DMS114 treated with DMSO at 0.1 percent for 48 hours (cell line): Measurements from ENCODE around the gene EMSY.
"Not testable (repeated sequence)": the region's sequence is repeated elsewhere in the genome, so short reads cannot be mapped to it uniquely, and the experiment has no call there.

ENCODE experiments used
- DNase-seq: peaks from one replicate; lab custom pipeline; 2025; ENCODE audit not compliant: unreplicated experiment; lab: John Stamatoyannopoulos, UW

Gene EMSY

DNA sequence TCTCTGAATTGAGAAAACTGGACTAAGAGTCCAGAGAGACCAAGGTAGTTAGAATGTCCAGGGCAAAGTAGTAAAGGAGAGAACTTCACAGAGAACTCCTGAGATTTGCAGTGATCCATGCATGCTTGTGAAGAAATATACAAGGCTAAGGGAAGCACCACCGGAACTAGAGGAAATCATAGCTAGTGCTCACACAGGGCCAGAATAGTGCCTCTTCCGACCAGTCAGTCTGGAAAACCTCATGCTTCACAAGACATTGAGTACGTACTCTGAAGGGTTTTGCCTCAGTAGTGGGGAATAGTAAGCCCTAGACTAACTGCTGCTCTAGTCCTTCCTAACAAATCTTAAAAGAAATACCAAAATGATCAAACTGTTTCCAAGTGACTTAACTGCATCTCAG, 117.7 kb downstream of the EMSY start:
- DNase-seq: no peak

DNA sequence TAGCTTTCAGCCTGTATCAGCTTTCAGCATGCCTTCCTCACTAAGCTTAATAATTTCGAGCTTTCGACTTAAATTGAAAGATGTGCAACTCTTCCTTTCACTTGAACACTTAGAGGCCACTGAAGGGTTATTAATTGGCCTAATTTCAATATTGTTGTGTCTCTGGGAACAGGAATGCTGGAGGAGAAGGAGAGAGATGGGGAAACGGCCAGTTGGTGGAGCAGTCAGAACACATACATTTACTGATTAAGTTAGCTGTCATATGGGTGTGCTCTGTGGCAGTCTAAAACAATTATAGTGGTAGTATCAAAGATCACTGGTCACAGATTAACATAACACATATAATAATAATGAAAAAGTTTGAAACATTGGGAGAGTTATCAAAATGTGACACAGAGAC, 119.5 kb downstream of the EMSY start:
- DNase-seq: no peak

DNA sequence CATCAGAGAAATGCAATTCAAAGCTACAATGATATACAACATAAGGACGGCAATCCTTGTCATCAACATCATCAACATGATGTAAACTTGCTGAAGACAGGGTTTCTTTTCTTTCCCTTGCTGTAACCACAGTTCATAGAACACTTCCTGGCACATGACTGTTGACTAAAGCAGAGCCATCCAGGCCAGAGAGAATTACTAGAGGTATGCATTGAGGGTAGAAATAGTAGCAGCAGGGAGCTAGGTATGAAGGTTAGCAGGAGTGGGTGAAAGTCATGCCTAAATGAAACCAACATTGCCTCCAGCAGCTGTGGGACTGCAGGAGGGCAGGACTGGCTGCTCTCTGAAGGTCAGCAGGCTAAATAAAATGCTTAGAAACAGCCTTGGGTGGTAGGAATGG, 122.0 kb downstream of the EMSY start:
- no peak for DNase-seq

DNA sequence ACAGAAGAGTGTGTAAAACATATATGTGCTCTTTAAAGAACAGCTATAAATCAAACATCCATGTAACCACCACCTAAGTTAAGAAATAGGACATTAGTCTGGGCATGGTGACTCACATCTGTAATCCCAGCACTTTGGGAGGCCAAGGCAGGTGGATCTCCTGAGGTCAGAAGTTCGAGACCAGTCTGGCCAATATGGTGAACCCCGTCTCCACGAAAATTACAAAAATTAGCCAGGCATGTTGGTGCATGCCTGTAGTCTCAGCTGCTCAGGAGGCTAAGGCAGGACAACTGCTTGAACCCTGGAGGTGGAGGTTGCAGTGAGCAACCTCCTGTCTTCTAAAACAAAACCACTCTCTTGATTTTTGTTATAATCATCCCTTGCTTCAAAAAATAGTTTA, 122.4 kb downstream of the EMSY start:
- no peak for DNase-seq

DNA sequence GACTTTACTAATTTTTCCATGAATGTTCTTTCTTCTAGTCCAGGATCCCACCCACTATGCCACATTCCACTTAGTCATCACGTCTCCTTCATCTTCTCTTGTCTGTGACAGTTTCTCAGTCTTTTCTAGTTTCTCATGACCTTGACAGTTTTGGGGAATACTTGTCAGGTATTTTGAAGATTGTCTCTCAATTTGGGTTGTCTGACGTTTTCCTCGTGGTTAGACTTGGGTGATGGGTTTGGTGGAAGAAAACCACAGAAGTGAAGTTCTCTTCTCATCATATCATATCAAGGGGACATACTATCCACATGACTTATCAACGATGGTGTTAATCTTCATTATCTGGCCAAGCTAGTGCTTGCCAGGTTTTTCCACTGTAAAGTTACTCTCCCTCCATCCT, 123.3 kb downstream of the EMSY start:
- no peak for DNase-seq

DNA sequence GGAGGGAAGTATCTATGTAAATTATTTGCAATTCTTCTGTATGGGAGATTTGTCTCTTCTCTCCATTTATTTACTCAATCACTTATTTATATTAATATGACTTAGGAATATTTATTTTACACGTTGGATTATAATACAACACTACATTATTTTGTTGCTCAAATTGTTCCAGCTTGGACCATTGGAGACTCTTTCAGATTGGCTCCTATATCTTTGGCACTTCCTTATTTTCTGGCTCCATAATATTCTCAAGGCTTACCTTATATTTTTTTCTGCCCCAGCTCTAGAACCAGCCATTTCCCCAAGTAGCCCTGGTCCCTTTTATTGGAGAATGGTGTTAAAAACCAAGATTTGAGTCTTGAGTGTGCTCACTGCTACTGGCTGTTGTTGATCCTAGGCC, 123.8 kb downstream of the EMSY start:
- no peak for DNase-seq

DNA sequence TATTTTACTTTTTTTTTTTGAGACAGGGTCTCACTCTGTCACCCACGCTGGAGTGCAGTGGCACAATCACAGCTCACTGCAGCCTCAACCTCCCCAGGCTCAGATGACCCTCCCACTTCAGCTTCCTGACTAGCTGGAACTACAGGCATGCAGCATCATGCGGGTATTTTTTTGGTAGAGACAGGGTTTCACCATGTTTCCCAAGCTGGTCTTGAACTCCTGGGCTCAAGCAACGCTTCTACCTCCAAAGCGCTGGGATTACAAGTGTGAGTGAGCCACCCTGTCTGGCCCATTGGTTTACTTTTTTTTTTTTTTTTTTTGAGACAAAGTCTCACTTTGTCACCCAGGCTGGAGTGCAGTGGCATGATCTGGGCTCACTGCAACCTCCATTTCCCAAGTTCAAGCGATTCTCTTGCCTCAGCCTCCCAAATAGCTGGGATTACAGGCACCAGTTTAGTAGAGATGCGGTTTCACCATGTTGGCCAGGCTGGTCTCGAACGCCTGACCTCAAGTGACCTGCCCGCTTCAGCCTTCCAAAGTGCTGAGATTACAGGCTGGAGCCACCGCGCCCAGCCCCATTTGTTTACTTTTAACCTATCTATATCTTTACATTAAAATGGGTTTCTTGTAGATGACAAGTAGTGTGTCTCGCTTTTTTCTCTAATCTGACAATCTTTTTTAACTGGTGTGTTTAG, 127.5 kb downstream of the EMSY start:
- DNase-seq: not testable (repeated sequence)

DNA sequence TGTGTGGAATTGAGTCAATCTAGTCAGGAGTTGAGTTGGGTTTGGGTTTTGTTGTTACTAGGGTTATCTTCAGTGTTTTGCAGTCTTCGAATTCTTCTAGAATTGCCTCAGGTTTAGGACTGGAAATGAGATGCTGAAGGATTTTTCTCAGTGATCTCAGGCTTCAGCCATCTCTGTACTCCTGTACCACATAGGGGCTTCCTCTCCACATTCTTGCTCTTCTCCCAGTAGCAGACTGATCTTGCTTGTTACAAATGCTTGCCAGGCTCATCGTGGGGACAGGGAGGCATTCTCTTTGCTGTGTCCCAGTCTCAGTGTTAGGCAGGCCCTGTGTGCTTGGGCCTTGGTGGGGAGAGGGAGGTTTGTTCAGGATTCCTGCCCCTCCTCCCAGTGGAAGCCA, 129.6 kb downstream of the EMSY start:
- DNase-seq: no peak

DNA sequence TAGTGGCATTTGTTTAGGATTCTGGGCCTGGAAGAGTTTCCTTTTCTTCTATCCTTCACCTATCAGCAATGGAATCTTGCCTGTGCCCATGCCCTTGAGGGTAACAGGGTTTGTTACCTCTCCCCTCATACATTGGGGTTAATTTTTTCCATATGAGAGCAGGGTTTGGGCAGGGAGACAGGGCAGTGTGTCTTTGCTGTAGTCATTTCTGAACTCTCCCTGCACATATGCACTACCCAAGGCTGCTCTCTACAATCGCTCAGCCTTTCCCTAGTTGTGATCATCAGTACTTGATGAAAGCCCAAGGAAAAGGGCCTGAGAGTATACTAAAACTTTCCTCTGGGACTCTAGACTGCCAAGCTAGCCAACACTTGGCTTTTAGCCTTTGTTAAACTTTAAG, 130.1 kb downstream of the EMSY start:
- DNase-seq: no peak

DNA sequence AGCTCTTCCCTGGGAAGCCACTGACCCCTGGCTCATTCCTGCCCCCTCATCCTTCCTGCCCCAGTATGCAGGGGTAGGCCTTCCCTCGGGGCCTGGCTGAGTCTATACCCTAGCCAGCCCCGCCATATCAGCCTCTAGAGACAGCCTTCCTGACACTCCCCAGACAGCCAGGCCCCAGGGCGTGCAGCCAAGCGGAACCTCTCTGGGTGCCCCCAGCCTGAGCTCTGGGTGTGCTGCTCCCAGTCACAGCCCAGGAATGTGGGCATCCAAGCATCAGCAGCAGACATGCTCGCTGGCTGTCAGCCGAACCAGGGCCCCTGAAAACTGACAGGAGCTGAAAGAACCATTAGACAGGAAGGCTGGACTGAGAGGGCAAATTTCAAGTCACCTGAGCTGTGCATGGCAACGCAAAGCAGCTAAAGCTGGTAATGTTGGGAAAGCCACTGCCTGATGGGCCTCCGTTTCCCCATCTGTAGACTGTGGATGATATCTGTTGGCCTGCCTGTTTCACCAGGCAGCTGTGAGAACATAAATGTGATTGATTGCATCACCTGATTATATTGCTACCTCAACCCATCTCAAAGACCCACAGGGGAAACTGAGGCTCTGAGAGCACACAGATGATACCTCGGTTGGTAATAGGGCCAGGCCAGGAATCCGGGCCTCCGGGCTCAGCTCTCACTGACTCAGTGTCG, 132.6 kb downstream of the EMSY start:
- DNase-seq: no peak

DNA sequence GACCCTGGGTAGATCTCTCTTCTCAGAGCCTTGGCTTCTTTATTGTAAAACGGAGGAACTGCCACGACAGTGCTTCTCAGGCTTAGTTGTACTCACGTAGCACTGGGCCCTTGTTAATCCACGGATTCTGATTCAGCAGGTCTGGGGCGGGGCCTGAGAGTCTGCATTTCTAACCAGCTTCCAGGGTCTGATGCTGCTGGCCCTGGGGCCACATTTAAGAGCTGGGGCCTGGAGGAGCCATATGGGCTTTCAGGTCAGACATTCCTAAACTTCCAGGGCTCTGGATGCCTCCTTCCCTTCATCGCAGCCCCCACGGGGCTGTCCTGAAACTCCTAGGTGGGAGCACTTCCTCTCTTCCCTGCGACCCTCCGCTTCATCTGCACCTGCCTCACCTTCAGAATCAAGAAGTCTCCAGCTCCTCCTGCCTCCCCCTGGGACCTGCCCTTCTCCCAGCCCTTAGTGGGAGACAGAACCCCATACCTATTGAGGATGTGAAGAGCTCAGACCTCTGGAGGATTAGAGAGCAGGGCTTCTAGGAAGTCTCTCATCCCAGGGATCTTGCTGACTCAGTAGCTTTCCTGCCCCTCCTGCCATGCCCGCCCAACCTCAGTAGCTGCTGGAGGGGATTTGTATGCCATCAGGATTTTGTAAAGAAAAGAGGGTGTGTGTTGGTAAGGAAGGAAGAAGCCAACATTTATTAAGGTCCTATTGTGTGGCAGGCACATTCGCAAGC, 133.3 kb downstream of the EMSY start:
- DNase-seq: no peak

DNA sequence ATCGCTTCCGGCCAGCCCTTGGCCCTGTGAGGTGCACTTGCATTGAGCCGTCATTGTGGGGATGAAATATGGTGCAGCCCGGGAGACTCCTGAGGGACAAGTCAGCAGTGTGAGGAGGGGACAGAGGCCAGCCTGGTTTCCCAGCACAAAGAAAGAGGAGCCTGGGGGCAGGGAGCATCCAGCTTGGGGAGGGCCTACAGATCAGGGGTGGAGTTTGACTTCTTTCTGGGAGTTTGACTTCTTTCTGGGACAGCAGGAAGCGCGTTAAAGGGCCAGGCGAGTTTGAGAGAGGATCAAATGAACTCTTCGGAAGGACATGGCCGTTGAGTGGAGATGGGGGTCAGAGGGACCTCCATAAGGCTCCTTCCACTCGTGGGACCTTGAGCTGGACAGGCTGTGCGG, 133.8 kb downstream of the EMSY start:
- no peak for DNase-seq

DNA sequence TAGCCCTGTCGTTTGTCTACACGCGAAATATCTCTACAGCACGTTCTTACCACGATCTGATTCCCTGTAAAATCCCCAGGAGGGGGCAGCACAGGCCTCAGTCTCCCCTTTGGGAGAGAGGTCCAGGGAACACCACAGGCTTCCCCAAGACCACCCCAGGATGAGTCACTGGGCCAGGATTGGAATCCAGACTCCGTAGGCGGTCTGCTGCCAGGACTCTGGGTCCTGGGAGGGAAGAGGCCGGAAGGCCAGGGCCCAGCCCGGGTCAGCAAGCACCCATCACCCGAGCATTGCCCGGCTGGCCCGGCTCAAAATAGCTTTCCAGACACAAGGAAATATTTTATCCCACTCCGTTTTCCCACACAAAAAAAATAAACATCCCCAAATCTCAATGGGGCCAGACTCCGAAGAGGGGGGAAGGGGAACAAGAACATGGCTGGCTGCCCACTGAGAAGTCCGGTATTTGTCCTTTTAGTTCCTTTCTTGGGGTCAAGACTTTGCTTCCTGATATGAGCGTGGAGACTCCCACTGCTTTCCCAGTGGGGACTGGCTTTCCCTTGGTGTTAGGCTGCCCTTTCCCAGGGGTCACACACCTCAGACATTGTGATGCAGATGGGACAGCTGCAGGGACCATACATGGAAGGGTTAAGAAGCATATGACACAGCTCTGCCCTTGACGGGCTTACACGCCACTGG, 134.4 kb downstream of the EMSY start:
- DNase-seq: no peak

DNA sequence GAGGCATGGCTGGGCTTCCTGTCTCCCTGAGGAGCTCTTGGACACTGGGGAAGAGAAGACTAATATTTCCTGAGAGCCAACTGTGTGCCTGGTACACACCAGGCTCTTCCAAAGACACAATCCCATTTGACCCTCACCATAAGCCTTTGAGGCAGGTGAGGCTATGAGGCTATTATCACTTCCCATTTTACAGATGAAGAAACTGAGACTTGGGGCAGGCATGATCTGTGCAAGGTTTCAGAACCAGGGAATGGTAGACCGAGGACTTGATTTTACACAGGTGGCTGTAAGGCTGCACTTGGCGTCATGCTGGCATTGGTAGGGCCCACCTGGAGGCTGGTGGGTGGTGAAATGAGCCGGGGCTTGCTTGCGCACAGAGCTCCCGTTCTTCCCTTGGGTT, 134.9 kb downstream of the EMSY start:
- no peak for DNase-seq

DNA sequence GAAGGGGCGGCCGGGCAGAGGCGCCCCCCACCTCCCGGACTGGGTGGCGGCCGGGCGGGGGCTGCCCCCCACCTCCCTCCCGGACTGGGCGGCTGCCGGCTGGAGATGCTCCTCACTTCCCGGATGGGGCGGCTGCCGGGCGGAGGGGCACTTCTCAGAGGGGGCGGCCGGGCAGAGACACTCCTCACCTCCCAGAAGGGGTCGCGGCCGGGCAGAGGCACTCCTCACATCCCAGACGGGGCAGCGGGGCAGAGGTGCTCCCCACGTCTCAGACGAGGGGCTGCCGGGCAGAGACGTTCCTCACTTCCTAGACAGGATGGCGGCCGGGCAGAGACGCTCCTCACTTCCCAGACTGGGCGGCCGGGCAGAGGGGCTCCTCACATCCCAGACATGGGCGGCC, 137.7 kb downstream of the EMSY start:
- not testable (repeated sequence) for DNase-seq

DNA sequence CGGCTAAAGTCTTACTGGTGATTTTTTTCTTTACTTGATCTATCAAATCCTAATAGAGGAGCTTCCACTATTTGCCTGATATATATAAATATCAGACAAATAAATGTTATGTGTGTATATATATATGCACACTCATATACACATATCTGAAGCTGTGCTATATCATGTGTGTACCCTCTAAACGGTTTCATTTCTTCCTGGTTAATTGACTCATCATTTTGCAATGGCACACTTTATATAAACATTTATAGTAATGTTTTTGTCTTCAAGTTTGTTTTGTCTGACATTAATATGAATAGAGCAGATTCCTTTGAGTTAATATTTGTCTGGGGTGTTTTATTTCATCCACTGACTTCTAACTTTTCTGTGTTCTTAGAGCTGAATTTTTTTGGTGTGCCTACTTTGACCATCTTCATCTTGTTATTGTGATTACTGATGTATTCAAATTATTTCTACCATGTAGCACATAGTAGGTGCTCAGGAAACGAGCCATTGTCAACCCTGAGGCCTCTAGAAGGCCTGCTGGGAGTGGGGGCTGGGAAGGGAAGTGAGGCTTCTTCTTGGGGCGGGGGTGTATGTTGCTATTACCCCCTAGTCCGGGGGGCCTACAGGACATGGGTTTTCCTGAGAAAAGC, 143.1 kb downstream of the EMSY start:
- DNase-seq: no peak

DNA sequence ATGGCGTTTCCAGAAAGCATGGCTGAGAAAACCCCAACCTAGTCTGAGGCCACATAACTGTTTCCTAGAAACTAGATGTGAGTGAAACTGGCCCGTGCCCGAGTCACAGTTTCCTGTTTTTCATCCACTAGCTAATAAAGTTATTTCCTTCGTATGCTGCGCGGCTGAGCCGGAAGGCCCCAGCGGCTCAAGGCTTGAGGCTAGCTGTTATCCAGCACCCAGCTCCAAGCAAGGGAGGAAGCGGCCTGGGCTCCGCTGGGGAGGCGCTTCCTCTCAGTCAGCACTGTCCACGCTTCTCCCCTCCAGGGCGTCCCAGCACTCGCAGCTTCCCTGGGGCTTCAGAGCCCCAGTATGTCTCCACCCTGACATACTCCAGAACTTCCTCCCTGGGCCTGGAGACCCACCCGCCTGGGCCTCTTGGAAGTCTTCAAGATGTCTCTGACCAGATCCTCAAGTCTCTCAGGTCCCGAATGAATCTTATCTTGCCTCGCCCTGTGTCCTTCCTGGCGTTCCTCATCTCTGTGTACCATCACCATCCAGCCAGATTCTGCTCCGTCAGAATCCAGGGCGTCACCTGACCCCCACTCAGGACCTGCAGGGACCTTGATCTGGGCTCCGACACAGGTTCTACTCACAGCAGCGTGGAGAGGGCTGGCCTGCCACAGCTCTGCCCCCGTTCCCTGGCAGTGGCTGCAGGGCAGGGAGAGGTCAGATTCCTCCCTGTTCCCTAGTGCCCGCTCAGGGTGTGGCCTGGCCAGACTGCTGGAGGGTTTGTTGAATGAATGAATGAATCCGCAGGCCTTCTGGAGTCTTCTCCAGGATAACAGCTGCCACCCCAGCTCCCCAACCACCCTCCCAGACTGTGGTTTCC, 143.9 kb downstream of the EMSY start:
- no peak for DNase-seq

DNA sequence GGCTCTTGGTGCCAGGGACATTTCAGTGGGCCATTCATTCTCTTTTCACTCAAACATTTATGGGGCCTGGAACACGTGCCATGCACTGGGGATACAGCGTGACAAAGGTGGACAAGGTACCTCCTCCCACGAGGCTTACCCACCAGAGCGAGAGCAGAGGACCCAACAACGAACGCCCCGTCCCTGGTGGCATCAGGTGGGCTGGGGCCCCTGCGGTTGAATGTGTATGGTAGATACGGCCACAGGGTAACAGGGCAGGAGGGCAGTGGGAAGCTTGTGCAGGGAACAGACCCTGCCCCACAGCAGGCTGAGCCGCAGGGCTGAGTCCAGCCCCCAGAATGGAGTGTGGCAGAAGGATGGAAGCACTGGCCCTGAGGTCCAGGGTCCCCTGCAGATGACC, 144.7 kb downstream of the EMSY start:
- no peak for DNase-seq

DNA sequence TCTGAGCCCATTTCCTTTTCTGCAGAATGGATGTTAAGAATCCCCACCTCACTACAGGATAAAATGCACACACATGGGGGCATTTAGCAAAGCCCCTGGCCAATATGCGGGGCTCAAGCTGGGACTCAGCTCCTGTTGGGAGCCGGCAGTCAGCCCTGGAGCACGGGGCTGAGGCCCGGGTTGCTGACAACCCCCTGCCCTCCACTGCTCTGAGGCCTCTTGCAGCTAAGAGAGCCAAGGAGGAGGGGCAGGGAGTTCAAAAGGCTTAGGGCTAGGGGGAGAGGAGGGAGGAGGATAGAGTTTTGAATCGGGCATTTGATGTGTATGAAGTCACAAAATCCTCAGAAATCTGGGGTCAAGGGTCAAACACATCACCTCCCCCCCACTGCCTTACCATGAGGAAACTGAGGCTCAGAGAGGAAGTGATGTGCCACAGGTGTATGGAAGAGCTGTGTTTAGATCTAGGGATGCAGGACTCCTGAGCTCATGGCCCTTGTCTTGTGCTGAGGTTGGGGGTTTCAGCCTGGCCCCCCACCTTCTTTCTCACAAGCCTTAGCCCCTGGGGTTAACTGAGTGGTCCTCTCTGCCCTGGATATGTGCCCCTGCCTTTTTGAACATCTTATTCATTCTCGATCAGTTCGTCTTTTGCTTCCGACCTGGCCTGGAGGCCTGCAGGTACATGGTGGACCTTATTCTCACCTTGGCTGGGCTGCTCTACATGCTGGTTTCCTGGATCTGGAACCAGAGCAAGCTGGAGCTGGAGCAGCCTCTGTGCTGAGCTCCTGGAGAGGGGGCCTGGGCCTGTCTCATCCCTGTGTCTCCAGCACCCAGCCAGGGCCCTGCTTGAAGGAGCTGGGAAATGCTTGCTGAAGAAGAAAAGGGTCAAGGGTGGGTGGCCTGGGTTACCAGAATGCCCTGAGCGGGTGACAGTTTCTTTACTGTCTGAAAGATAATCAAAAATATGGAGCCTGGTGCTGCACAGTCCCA, 145.4 kb downstream of the EMSY start:
- no peak for DNase-seq
